WTC11 (cell line): Measurements from ENCODE around the gene KLHL26.

Source experiments
- CBFB ChIP-seq: sonication (generic); formaldehyde crosslinking; IDR thresholded peaks from 2 replicates; pipeline ENCODE4 v1.8.1; 2022; ENCODE audit warnings: mild to moderate bottlenecking, low read depth, missing genetic modification reagents
- CREB1 ChIP-seq: sonication (generic); formaldehyde crosslinking; IDR thresholded peaks from 2 replicates; pipeline ENCODE4 v1.8.0; 2023; ENCODE audit warnings: mild to moderate bottlenecking, missing genetic modification reagents
- CREM ChIP-seq: sonication (generic); formaldehyde crosslinking; IDR thresholded peaks from 2 replicates; pipeline ENCODE4 v1.8.1; 2022; ENCODE audit warnings: mild to moderate bottlenecking, missing genetic modification reagents, moderate library complexity
- ELF4 ChIP-seq: sonication (generic); formaldehyde crosslinking; IDR thresholded peaks from 2 replicates; pipeline ENCODE4 v1.8.1; 2022; ENCODE audit warnings: low read depth, mild to moderate bottlenecking, moderate library complexity, missing genetic modification reagents
- ESRRA ChIP-seq: sonication (generic); formaldehyde crosslinking; IDR thresholded peaks from 2 replicates; pipeline ENCODE4 v1.8.1; 2022; ENCODE audit warnings: mild to moderate bottlenecking, missing genetic modification reagents, borderline replicate concordance
- FOXJ3 ChIP-seq: sonication (generic); formaldehyde crosslinking; IDR thresholded peaks from 2 replicates; pipeline ENCODE4 v1.9.0; 2021; ENCODE audit warnings: missing genetic modification reagents, mild to moderate bottlenecking, borderline replicate concordance
- MAX ChIP-seq: sonication (generic); formaldehyde crosslinking; IDR thresholded peaks from 2 replicates; pipeline ENCODE4 v1.8.0; 2022; ENCODE audit warnings: mild to moderate bottlenecking, missing genetic modification reagents
- RELA ChIP-seq: sonication (generic); formaldehyde crosslinking; IDR thresholded peaks from 2 replicates; pipeline ENCODE4 v1.8.1; 2022; ENCODE audit warnings: missing genetic modification reagents, mild to moderate bottlenecking, borderline replicate concordance
- ZNF138 ChIP-seq: sonication (generic); formaldehyde crosslinking; conservative IDR thresholded peaks from 2 replicates; pipeline ENCODE4 v1.8.1; 2022; ENCODE audit warnings: mild to moderate bottlenecking, moderate library complexity, missing genetic modification reagents
- TF ChIP-seq, protein P1 (sequence below): fragments of 200-600 bp; IDR thresholded peaks from 2 replicates; pipeline ENCODE4 v1.8.0; 2022; ENCODE audit warnings: antibody characterized with exemption
- TF ChIP-seq, protein P2 (sequence below): sonication (generic); formaldehyde crosslinking; IDR thresholded peaks from 2 replicates; pipeline ENCODE4 v1.8.1; 2022; ENCODE audit warnings: missing genetic modification reagents, borderline replicate concordance
- TF ChIP-seq, protein P3 (sequence below): sonication (generic); formaldehyde crosslinking; IDR thresholded peaks from 2 replicates; pipeline ENCODE4 v1.8.0; 2022; ENCODE audit warnings: mild to moderate bottlenecking, missing genetic modification reagents
- TF ChIP-seq, protein P4 (sequence below): sonication (generic); formaldehyde crosslinking; IDR thresholded peaks from 2 replicates; pipeline ENCODE4 v1.8.1; 2023; ENCODE audit warnings: mild to moderate bottlenecking, missing genetic modification reagents, moderate library complexity

DNA sequence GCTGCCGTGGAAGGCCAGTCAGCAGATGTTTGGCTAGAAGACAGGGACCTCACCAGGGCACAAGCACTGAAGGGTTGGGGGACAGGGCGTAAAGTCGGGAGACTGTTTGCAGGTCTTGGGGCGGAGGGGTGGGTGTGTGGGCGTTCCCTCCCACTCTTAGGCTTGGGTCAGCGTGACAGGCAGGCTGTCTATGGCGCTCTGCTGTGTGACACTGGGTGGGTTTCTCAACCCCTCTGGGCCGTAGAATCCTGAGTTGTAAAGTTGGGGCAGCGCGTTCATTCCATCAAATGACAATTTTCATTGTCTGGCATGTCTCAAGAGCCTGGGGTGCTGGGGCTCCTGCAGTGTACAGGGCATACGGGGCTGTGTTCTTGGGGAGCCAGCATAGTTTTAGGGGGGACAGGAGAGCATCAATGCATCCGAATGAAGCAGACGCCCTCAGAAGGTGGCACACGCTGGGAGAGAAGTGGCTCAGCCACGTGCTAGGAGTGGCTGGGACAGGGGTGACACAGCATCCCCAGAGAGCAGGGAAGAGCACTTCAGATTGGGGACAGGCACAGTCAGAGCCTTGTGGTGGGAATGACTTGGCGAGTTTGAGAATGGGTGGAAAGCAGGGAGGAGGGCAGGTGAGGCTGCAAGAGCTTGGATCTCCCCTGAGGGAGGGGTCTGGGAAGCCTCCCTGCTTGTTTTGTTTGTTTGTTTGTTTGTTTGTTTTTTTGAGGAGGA is 51.1 kb downstream of the KLHL26 start:
- TF ChIP-seq CREM (CRISPR knock-in tag) (no peak), ESRRA (no peak), ZNF138 (CRISPR knock-in tag) (no peak), CREB1 (CRISPR knock-in tag) (no peak), FOXJ3 (no peak), RELA (CRISPR knock-in tag) (no peak), CBFB (CRISPR knock-in tag) (no peak), ELF4 (CRISPR knock-in tag) (no peak), MAX (CRISPR knock-in tag) (no peak)
- TF ChIP-seq, protein P1, sequence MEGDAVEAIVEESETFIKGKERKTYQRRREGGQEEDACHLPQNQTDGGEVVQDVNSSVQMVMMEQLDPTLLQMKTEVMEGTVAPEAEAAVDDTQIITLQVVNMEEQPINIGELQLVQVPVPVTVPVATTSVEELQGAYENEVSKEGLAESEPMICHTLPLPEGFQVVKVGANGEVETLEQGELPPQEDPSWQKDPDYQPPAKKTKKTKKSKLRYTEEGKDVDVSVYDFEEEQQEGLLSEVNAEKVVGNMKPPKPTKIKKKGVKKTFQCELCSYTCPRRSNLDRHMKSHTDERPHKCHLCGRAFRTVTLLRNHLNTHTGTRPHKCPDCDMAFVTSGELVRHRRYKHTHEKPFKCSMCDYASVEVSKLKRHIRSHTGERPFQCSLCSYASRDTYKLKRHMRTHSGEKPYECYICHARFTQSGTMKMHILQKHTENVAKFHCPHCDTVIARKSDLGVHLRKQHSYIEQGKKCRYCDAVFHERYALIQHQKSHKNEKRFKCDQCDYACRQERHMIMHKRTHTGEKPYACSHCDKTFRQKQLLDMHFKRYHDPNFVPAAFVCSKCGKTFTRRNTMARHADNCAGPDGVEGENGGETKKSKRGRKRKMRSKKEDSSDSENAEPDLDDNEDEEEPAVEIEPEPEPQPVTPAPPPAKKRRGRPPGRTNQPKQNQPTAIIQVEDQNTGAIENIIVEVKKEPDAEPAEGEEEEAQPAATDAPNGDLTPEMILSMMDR, result no peak
- TF ChIP-seq, protein P2, sequence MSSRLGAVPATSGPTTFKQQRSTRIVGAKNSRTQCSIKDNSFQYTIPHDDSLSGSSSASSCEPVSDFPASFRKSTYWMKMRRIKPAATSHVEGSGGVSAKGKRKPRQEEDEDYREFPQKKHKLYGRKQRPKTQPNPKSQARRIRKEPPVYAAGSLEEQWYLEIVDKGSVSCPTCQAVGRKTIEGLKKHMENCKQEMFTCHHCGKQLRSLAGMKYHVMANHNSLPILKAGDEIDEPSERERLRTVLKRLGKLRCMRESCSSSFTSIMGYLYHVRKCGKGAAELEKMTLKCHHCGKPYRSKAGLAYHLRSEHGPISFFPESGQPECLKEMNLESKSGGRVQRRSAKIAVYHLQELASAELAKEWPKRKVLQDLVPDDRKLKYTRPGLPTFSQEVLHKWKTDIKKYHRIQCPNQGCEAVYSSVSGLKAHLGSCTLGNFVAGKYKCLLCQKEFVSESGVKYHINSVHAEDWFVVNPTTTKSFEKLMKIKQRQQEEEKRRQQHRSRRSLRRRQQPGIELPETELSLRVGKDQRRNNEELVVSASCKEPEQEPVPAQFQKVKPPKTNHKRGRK (CRISPR knock-in tag), result no peak
- TF ChIP-seq, protein P3, sequence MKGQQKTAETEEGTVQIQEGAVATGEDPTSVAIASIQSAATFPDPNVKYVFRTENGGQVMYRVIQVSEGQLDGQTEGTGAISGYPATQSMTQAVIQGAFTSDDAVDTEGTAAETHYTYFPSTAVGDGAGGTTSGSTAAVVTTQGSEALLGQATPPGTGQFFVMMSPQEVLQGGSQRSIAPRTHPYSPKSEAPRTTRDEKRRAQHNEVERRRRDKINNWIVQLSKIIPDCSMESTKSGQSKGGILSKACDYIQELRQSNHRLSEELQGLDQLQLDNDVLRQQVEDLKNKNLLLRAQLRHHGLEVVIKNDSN, result no peak
- TF ChIP-seq, protein P4, sequence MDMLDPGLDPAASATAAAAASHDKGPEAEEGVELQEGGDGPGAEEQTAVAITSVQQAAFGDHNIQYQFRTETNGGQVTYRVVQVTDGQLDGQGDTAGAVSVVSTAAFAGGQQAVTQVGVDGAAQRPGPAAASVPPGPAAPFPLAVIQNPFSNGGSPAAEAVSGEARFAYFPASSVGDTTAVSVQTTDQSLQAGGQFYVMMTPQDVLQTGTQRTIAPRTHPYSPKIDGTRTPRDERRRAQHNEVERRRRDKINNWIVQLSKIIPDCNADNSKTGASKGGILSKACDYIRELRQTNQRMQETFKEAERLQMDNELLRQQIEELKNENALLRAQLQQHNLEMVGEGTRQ (CRISPR knock-in tag), result no peak
